ENCODE results near the gene UPF1.

Gene UPF1

DNA sequence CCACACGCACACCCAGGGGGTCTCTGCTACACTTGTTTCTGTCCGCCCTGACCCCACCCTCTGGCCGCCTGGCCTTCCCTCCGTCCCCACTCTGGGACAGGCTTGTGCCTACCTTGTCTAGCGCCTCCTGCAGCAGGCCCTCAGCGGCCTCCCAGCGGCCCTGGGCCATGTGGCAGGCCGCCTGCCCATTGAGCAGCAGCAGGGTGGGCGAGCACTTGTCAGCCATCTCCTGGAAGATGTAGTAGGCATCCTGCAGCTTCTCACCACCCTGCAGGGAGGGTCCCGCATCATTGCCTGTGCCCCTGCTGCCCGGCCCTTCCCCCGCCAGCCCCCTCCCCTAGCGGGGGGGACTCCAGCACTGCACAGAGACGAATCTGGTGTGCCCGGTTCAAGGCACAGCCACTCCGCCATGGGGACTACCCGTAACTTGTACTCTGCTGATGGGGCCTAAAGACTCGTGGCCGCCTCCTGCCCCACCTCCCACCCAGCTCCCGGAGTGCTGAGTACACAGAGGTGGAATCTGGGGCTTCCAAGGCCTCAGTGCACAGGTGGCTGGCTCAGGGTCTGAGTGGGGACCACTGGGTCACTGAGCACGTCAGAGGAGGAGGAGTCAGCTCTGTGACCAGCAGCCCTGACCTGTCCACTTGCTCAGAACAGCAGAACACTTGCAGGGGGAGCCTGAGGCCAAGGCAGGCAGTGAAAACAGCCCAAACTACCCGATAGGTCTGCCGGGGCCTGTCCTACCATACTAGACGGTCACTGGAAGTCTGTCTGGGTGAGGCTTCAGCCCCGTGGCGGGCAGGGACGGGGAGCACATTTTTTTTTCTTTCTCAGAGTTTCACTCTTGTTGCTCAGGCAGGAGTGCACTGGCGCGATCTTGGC lies 71.6 kb downstream of the UPF1 start:
- Histone ChIP-seq H3K4me3 (ENCODE audit: extremely low read depth, insufficient read depth, low read length, poor library complexity, severe bottlenecking) (no peak overlapping the region), H3K27ac (ENCODE audit: low read depth, low read length, severe bottlenecking) (no peak overlapping the region), H3K36me3 (ENCODE audit: control insufficient read depth, insufficient read depth, low read length) (peaks cover 50% of the 10 kb centered on the region), H3K4me1 (ENCODE audit: control insufficient read depth, insufficient read depth, low read length, poor library complexity, severe bottlenecking) (peaks cover 5% of the 10 kb centered on the region), H3K9me3 (ENCODE audit: control insufficient read depth, low read length) (no peaks in the 10 kb centered on the region)
- 84 to 95% methylated on average over 21 to 23 of the region's 29 CpGs for WGBS, 2 experiments (ENCODE audit: insufficient coverage in 2 of 2)

DNA sequence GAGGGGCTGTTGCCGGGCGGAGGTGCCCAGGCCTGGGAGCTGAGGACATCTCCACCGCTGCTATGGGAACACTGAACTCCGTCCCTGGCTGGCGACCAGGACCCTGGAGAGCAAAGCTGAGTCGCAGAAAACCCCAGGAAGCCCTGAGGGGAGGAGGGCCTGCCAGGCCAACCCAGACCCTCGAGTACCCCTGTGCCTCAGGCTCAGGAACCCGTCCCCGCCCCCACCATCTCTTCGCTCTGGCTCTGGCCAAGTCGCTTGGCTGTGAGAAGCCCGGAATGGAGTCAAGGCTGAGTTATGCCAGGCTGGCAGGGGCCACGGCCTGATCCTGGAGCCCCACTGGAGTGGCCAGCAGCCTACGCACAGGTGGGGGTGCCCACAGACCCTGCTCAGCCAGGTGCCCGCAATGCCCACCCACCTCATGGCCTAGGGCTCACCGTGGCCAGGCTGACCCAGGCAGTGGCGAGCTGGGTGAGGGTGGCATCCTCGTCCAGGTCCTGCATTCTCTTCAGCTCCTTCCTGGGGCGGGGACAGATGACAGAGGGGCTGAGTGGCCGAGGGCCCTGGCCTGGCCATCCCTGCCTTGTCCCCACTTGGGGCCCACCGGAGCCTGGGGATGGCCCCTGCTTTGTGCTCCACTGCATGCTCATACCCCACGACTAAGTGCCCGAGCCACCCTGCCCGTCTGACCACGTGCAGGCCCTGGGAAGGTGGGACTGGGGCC lies 72.7 kb downstream of the UPF1 start:
- peaks cover 57% of the 10 kb centered on the region for H3K36me3 ChIP-seq (ENCODE audit: control insufficient read depth, insufficient read depth, low read length)
- no peaks in the 10 kb centered on the region for H3K4me1 ChIP-seq (ENCODE audit: control insufficient read depth, insufficient read depth, low read length, poor library complexity, severe bottlenecking)
- 91 to 94% methylated on average over 23 to 24 of the region's 25 CpGs for WGBS, 2 experiments (ENCODE audit: insufficient coverage in 2 of 2)
- H3K4me3 ChIP-seq (ENCODE audit: extremely low read depth, insufficient read depth, low read length, poor library complexity, severe bottlenecking): no peak overlapping the region
- no peak overlapping the region for H3K27ac ChIP-seq (ENCODE audit: low read depth, low read length, severe bottlenecking)
- no peaks in the 10 kb centered on the region for H3K9me3 ChIP-seq (ENCODE audit: control insufficient read depth, low read length)

DNA sequence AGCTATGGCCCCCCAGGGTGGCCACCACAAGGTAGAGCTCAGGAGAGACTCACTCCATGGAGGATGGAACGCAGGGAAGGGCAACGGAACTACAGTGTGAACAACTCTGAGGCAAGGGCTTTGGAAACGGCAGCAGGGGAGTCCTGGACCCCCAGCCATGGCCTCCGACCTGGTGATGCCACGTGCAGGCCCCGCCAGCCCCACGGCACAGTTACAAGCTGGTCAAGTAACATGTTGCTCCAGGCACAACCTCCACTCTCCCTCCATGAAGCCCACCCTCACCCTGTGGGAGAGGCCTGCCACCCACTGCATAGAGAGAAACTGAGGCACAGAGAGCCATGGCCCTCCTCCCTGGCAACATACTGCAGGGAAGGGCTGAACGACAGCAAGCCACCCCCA lies 73.3 kb downstream of the UPF1 start:
- Histone ChIP-seq H3K4me3 (ENCODE audit: extremely low read depth, insufficient read depth, low read length, poor library complexity, severe bottlenecking) (no peak overlapping the region), H3K27ac (ENCODE audit: low read depth, low read length, severe bottlenecking) (no peak overlapping the region), H3K9me3 (ENCODE audit: control insufficient read depth, low read length) (no peaks in the 10 kb centered on the region), H3K4me1 (ENCODE audit: control insufficient read depth, insufficient read depth, low read length, poor library complexity, severe bottlenecking) (no peaks in the 10 kb centered on the region), H3K36me3 (ENCODE audit: control insufficient read depth, insufficient read depth, low read length) (peaks cover 57% of the 10 kb centered on the region)
- 94 to 96% methylated on average over 6 to 8 of the region's 8 CpGs for WGBS, 2 experiments (ENCODE audit: insufficient coverage in 2 of 2)

DNA sequence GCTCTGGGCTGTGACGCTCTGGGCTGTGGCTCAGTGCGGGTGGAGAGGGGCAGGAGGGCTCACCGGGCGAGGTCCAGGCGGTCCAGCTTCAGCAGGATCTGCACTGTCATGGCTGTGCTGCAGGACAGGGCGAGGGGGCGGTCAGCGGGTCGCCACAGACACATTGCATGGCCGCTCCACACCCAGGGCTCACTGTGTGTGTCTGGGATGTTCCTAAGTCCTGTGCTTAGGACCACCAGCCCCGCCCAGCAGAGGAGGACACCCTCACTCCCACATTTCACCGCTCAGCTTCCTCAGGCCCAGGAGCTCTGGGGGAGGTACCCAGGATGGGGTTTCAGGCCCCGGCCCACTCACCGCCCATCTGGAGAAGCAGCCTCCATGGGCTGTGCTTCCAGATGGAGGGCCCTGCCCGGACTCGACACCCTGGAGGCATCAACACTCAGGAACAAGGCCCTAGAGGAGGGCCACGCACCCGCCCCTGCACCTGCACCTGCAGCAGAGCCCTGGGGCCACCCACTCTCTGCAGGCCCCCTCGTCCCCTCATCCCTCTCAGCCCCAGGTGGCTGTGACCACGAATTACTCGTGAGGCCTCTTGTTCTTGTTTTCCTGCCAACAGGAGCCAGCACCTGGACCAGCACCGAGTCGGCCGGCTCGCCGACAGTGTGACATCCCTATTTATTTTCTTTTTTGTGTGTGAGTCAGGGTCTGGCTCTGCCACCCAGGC lies 73.9 kb downstream of the UPF1 start:
- WGBS, 2 experiments (ENCODE audit: insufficient coverage in 2 of 2): 97 to 100% methylated on average over 19 to 24 of the region's 26 CpGs
- Histone ChIP-seq H3K27ac (ENCODE audit: low read depth, low read length, severe bottlenecking) (no peak overlapping the region), H3K36me3 (ENCODE audit: control insufficient read depth, insufficient read depth, low read length) (peaks cover 58% of the 10 kb centered on the region), H3K9me3 (ENCODE audit: control insufficient read depth, low read length) (no peaks in the 10 kb centered on the region), H3K4me3 (ENCODE audit: extremely low read depth, insufficient read depth, low read length, poor library complexity, severe bottlenecking) (no peak overlapping the region), H3K4me1 (ENCODE audit: control insufficient read depth, insufficient read depth, low read length, poor library complexity, severe bottlenecking) (no peaks in the 10 kb centered on the region)

DNA sequence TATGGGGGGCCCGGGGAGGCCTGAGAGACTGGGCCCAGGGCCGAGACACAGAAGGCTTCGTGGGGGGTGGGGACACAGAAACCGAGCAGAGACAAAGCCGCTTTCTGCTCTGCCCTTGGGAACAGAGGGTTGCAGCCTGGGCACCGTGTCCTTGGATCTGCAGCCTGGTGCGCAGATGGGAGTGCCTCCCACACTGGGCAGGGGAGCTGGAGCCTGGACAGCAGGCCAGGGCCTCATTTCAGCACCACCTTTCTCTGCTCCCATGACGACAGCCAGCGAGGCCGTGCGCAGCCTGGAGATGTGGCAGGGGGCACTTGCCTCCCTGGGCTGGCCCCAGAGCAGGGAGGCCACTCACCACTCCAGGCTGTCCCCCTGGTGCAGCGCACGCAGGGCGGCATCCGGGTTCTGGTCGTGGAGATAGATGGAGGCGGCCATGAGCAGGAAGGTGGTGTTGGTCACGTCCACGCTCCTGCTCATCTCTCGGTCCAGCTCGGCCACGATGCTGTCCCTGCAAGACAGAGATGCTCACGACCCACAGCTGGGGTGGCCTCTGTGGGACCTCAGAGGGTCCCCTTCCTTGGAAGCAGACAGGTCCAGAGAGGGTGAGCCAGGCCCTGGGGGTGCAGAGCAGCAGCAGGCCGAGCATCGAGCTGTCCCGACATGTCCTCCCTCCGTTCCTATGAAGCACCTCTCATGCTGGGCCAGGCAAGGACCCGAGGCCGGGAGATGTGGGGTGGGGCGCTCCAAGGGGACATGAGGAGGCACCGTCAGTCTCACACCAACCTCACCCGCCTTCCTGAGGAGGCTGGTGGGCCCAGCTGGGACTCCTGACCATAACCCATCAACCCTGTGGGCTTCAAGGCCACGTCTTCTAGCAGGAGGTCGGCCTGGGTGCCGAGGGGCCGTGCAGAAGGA lies 75.1 kb downstream of the UPF1 start:
- Histone ChIP-seq H3K4me3 (ENCODE audit: extremely low read depth, insufficient read depth, low read length, poor library complexity, severe bottlenecking) (no peak overlapping the region), H3K4me1 (ENCODE audit: control insufficient read depth, insufficient read depth, low read length, poor library complexity, severe bottlenecking) (no peaks in the 10 kb centered on the region), H3K36me3 (ENCODE audit: control insufficient read depth, insufficient read depth, low read length) (peaks cover 53% of the 10 kb centered on the region), H3K27ac (ENCODE audit: low read depth, low read length, severe bottlenecking) (no peak overlapping the region), H3K9me3 (ENCODE audit: control insufficient read depth, low read length) (no peaks in the 10 kb centered on the region)
- 96 to 97% methylated on average over 32 to 34 of the region's 36 CpGs for whole genome bisulfite sequencing, 2 experiments (ENCODE audit: insufficient coverage in 2 of 2)

DNA sequence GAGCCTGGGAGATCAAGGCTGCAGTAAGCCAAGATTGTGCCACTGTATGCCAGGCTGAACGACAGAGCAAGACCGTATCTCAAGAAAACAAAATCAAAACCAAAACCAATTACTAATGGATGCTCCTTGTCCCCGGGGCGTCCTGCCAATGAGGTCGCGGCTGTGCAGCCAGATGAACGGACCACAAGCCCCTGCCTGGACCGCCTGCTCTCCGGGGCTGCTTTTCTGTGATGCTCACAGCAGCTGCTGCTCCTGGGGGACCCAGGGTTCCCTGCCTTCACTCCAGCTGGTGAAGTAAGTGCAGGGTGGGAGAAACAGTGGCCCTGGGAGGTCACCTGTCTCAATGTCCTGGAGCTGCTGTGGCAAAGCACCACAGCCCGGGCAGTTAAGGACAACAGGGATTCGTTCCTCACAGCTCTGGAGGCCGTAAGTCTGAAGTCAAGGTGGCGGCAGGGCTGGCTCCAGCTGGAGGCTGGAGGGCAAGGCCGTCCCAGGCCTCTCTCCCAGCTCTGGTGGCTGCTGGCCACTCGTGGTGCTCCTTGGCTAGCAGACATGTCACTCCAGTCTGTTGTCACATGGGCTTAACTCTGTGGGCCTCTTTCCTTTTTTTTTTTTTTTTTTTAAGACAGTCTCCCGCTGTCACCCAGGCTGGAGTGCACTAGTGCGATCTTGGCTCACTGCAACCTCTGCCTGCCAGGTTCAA lies 77.3 kb downstream of the UPF1 start:
- Histone ChIP-seq H3K36me3 (ENCODE audit: control insufficient read depth, insufficient read depth, low read length) (peaks cover 63% of the 10 kb centered on the region), H3K4me1 (ENCODE audit: control insufficient read depth, insufficient read depth, low read length, poor library complexity, severe bottlenecking) (no peaks in the 10 kb centered on the region), H3K4me3 (ENCODE audit: extremely low read depth, insufficient read depth, low read length, poor library complexity, severe bottlenecking) (no peak overlapping the region), H3K27ac (ENCODE audit: low read depth, low read length, severe bottlenecking) (no peak overlapping the region), H3K9me3 (ENCODE audit: control insufficient read depth, low read length) (no peaks in the 10 kb centered on the region)
- 91 to 95% methylated on average over 13 to 16 of the region's 17 CpGs for WGBS, 2 experiments (ENCODE audit: insufficient coverage in 2 of 2)

DNA sequence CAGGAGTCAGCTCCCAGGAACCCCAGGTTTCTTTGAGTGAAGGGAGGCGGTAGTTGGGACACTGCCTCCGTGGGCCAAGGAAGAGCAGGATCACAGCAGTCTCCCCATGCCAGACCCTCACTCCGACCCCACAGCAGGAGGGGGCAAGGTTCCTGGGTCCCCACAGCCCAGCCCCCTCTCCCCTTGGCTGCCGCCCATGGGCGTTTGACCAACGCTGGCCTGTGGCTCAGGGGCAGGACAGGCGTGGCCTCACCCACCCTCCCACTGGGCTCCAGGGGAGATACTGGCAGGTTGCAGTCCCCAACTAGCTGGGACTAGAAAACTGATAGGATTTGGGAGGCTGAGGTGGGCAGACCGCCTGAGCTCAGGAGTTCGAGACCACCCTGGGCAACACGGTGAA lies 78.3 kb downstream of the UPF1 start:
- Histone ChIP-seq H3K36me3 (ENCODE audit: control insufficient read depth, insufficient read depth, low read length) (peaks cover 65% of the 10 kb centered on the region), H3K27ac (ENCODE audit: low read depth, low read length, severe bottlenecking) (no peak overlapping the region), H3K4me3 (ENCODE audit: extremely low read depth, insufficient read depth, low read length, poor library complexity, severe bottlenecking) (no peak overlapping the region), H3K4me1 (ENCODE audit: control insufficient read depth, insufficient read depth, low read length, poor library complexity, severe bottlenecking) (no peaks in the 10 kb centered on the region), H3K9me3 (ENCODE audit: control insufficient read depth, low read length) (no peaks in the 10 kb centered on the region)
- 94 to 100% methylated on average over 5 of the region's 10 CpGs for WGBS, 2 experiments (ENCODE audit: insufficient coverage in 2 of 2)

DNA sequence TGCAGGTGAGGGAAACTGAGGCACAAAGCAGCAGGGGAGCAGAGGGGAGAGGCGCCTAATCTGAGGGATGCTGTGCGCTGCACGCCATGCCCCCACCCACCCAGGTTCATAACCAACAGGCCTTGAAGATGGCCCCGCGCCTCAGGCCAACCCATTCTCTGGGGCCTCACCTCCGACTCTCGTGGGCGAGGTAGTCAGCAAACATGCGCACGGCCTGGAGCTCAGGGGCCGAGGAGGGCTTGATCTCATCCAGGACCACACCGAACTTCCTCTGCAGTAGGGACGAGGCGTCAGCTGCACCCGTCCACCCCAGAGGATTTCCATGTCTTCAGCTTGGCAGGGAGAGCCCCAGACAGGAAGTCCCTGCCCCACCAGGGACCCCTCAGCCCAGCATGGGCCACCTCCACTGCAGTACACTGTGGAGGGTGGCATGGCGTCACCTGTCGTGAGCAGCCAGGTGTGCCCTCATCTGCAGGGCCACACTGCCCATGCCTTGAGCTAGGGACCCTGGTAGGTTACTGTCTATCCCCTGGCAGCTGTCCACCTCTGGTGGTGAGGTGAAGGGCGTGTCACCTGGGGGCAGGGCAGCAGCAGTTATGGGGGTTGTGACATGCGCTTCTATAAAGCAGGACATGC lies 79.2 kb downstream of the UPF1 start:
- Histone ChIP-seq H3K4me1 (ENCODE audit: control insufficient read depth, insufficient read depth, low read length, poor library complexity, severe bottlenecking) (no peaks in the 10 kb centered on the region), H3K27ac (ENCODE audit: low read depth, low read length, severe bottlenecking) (no peak overlapping the region), H3K9me3 (ENCODE audit: control insufficient read depth, low read length) (no peaks in the 10 kb centered on the region), H3K36me3 (ENCODE audit: control insufficient read depth, insufficient read depth, low read length) (peaks cover 65% of the 10 kb centered on the region), H3K4me3 (ENCODE audit: extremely low read depth, insufficient read depth, low read length, poor library complexity, severe bottlenecking) (no peak overlapping the region)
- 96 to 97% methylated on average over 11 to 16 of the region's 19 CpGs for WGBS, 2 experiments (ENCODE audit: insufficient coverage in 2 of 2)

DNA sequence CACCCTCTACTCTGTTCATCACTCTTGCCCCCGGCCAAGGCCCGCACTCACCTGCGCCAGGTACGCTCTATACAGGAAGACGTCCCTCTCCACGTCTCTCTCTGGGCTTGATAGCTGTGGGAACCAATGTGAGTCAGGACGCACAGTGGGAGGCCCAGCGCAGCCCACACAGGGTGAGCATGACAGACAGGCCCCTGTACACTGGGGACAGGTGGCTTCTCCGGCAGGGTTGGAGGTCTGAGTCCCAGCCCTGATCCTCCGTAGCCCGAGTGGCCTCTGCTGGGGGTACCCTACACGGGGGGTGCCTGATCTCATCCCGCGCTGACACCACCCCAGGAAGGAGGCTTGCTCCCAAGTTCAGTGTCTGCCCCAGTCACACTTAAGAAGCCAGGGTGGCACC lies 81.2 kb downstream of the UPF1 start:
- Histone ChIP-seq H3K4me1 (ENCODE audit: control insufficient read depth, insufficient read depth, low read length, poor library complexity, severe bottlenecking) (no peaks in the 10 kb centered on the region), H3K36me3 (ENCODE audit: control insufficient read depth, insufficient read depth, low read length) (peaks cover 69% of the 10 kb centered on the region), H3K27ac (ENCODE audit: low read depth, low read length, severe bottlenecking) (no peak overlapping the region), H3K9me3 (ENCODE audit: control insufficient read depth, low read length) (no peaks in the 10 kb centered on the region), H3K4me3 (ENCODE audit: extremely low read depth, insufficient read depth, low read length, poor library complexity, severe bottlenecking) (no peak overlapping the region)
- WGBS, 2 experiments (ENCODE audit: insufficient coverage in 2 of 2): 98% methylated on average over 12 to 13 of the region's 14 CpGs
